ENCODE measurements around the gene ZNF136. TPM values are rescaled to one million over a fixed set of nuclear protein-coding genes. Genes with fewer than 3 reads are reported as not detected.

Gene ZNF136
- total and polyA plus RNA-seq, 2 of the 13 experiments (the other 11 are each of a cell fraction or from before 2014, with no cell fraction given) = 2.5 to 10.2 TPM

DNA sequence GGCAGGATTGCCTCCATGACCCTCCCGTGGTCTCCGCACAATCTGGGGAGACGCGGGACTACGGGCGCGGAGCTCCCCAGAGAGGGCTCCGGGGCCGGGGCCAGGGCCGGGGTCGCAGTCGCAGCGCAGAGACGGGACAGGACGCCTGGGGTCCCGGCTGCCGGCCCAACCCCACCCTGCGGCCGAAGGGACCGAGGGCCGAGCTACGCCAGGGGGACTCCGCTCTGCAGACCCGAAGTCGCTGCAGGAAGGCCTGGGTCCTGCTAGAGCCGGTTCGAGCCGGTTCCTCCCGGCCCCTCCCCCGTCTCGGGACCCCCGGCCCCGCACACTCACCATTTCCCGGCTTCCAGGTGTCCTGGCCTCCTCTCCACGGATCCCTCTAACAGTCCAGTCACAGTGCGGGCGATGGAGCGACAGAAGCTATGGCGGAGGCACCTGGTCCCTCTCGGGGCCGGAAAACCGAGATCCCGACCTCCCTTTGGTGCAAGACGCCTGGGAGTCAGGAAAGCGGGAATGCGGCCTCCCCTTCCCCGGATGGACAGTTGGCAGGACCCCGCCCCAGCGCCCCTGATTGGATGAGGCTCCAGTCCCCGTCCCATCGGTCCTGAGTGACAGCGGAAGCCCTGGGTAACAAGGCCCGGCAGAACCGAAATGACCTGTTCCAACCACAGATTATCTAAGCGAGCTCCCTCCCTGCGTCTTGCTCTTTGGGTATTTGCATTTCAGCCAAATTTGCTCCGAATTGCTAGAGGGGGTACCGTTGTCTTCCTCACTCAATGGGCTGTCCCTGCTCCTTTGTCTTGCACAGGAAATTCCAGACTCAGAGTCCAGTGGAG is 6.5 kb upstream of the ZNF136 start, which contains the start of gene ZNF625 (continued):
- TF ChIP-seq, protein P1, sequence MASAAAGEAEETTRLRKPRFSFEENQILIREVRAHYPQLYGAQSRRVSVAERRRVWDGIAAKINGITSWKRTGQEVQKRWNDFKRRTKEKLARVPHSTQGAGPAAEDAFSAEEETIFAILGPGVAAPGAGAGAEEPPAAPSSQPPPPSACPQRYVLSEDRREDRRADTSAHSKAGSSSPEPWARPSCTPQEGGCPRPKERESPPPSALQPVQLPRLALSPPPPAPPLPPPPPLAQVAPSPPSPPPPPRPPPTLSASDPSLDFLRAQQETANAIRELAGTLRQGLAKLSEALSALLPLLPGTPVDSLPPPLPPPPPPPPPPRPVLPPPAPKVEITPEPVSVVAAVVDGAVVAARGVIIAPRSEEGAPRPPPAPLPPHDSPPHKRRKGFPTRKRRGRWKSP (CRISPR knock-in tag; IDR thresholded peaks at IDR 0.05) = peak; percentile 70; the same call in 1 of the 2 replicates
- TF ChIP-seq ZNF543 (CRISPR knock-in tag; IDR thresholded peaks at IDR 0.05) = peak; percentile 74; the same call in 1 of the 2 replicates
- no peak for TF ChIP-seq GFI1 (CRISPR knock-in tag; IDR thresholded peaks at IDR 0.05; ENCODE audit: borderline replicate concordance)
- TF ChIP-seq NFKB2 (CRISPR knock-in tag; IDR thresholded peaks at IDR 0.05; ENCODE audit: borderline replicate concordance) = peak; percentile 54; the same call in 1 of the 2 replicates
- TF ChIP-seq ZFAT (CRISPR knock-in tag; conservative IDR thresholded peaks at IDR 0.05) = 0 out of 2 replicates have a peak, but pooled peaks have one; percentile 12
- peak; percentile 56; the same call in 1 of the 2 replicates for TF ChIP-seq ZNF605 (CRISPR knock-in tag; IDR thresholded peaks at IDR 0.05)
- TF ChIP-seq ZNF264 (CRISPR knock-in tag; IDR thresholded peaks at IDR 0.05) = 0 out of 2 replicates have a peak, but pooled peaks have one; percentile 26
- TF ChIP-seq, protein P2, sequence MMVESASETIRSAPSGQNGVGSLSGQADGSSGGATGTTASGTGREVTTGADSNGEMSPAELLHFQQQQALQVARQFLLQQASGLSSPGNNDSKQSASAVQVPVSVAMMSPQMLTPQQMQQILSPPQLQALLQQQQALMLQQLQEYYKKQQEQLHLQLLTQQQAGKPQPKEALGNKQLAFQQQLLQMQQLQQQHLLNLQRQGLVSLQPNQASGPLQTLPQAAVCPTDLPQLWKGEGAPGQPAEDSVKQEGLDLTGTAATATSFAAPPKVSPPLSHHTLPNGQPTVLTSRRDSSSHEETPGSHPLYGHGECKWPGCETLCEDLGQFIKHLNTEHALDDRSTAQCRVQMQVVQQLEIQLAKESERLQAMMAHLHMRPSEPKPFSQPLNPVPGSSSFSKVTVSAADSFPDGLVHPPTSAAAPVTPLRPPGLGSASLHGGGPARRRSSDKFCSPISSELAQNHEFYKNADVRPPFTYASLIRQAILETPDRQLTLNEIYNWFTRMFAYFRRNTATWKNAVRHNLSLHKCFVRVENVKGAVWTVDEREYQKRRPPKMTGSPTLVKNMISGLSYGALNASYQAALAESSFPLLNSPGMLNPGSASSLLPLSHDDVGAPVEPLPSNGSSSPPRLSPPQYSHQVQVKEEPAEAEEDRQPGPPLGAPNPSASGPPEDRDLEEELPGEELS (CRISPR knock-in tag; IDR thresholded peaks at IDR 0.05) = no peak
- TF ChIP-seq XRCC5 (optimal IDR thresholded peaks at IDR 0.05; ENCODE audit: low read length) = peak; percentile 62
- TF ChIP-seq, protein P3, sequence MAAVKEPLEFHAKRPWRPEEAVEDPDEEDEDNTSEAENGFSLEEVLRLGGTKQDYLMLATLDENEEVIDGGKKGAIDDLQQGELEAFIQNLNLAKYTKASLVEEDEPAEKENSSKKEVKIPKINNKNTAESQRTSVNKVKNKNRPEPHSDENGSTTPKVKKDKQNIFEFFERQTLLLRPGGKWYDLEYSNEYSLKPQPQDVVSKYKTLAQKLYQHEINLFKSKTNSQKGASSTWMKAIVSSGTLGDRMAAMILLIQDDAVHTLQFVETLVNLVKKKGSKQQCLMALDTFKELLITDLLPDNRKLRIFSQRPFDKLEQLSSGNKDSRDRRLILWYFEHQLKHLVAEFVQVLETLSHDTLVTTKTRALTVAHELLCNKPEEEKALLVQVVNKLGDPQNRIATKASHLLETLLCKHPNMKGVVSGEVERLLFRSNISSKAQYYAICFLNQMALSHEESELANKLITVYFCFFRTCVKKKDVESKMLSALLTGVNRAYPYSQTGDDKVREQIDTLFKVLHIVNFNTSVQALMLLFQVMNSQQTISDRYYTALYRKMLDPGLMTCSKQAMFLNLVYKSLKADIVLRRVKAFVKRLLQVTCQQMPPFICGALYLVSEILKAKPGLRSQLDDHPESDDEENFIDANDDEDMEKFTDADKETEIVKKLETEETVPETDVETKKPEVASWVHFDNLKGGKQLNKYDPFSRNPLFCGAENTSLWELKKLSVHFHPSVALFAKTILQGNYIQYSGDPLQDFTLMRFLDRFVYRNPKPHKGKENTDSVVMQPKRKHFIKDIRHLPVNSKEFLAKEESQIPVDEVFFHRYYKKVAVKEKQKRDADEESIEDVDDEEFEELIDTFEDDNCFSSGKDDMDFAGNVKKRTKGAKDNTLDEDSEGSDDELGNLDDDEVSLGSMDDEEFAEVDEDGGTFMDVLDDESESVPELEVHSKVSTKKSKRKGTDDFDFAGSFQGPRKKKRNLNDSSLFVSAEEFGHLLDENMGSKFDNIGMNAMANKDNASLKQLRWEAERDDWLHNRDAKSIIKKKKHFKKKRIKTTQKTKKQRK (IDR thresholded peaks at IDR 0.05; ENCODE audit: low read length) = no peak
- no peak for TF ChIP-seq HOXA7 (CRISPR knock-in tag; IDR thresholded peaks at IDR 0.05)
- no peak for TF ChIP-seq ATF7 (IDR thresholded peaks at IDR 0.05)
- peak; percentile 74; the same call in 1 of the 2 replicates for TF ChIP-seq ATF7 (CRISPR knock-in tag; IDR thresholded peaks at IDR 0.05)
- peak; percentile 68; the same call in 1 of the 2 replicates for TF ChIP-seq MTA1 (CRISPR knock-in tag; IDR thresholded peaks at IDR 0.05; ENCODE audit: borderline replicate concordance)
- TF ChIP-seq, protein P4, sequence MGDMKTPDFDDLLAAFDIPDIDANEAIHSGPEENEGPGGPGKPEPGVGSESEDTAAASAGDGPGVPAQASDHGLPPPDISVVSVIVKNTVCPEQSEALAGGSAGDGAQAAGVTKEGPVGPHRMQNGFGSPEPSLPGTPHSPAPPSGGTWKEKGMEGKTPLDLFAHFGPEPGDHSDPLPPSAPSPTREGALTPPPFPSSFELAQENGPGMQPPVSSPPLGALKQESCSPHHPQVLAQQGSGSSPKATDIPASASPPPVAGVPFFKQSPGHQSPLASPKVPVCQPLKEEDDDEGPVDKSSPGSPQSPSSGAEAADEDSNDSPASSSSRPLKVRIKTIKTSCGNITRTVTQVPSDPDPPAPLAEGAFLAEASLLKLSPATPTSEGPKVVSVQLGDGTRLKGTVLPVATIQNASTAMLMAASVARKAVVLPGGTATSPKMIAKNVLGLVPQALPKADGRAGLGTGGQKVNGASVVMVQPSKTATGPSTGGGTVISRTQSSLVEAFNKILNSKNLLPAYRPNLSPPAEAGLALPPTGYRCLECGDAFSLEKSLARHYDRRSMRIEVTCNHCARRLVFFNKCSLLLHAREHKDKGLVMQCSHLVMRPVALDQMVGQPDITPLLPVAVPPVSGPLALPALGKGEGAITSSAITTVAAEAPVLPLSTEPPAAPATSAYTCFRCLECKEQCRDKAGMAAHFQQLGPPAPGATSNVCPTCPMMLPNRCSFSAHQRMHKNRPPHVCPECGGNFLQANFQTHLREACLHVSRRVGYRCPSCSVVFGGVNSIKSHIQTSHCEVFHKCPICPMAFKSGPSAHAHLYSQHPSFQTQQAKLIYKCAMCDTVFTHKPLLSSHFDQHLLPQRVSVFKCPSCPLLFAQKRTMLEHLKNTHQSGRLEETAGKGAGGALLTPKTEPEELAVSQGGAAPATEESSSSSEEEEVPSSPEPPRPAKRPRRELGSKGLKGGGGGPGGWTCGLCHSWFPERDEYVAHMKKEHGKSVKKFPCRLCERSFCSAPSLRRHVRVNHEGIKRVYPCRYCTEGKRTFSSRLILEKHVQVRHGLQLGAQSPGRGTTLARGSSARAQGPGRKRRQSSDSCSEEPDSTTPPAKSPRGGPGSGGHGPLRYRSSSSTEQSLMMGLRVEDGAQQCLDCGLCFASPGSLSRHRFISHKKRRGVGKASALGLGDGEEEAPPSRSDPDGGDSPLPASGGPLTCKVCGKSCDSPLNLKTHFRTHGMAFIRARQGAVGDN (CRISPR knock-in tag; IDR thresholded peaks at IDR 0.05) = peak; percentile 86
- peak; percentile 70; the same call in 1 of the 2 replicates for TF ChIP-seq ZNF121 (CRISPR knock-in tag; IDR thresholded peaks at IDR 0.05)
- peak; percentile 65 for TF ChIP-seq MEF2D (CRISPR knock-in tag; IDR thresholded peaks at IDR 0.05)
- no peak for TF ChIP-seq IRX3 (CRISPR knock-in tag; IDR thresholded peaks at IDR 0.05; ENCODE audit: borderline replicate concordance, low read depth)

All from HepG2 (cell line).